ENCODE data around the gene DNAJC4. TPM values are rescaled to one million over a fixed set of nuclear protein-coding genes. Genes with fewer than 3 reads are reported as not detected.

Gene DNAJC4
- total and polyA plus RNA-seq, 9 of the 15 experiments (the other 6 are each of a cell fraction or from before 2014, with no cell fraction given), result 4.0 to 32.6 (median 19.9) TPM

DNA sequence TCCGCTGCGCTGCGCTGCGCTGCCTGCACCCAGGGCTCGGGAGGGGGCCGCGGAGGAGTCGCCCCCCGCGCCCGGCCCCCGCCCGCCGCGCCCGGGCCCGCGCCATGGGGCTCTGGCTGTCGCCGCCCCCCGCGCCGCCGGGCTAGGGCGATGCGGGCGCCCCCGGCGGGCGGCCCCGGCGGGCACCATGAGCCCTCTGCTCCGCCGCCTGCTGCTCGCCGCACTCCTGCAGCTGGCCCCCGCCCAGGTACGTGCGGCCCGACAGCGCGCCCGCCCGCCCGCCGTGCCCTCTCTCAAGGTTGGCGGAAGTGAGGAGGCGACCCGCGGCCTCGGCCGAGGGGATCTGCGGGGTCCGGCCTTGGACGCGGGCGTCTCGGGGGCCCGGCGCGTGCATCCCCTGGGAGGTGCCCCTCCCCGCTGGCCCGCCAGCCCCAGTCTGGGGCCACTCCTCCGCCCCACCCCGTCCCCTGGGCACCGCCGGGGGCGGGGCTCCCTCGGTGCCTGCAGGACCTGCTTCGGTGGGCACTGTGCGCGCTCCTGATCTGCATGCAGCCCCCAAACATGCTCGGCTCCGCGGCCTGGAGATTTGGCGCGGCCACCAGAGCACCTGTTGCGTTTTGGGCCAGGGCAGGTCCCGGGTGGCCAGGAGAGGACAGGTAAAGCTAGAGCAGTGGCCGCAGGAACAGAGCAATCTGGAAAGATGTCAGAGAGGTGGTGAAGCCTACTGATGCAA, 4.5 kb downstream of the DNAJC4 start:
- no peak for FAIRE-seq
- peak overlapping the region; percentile 62; the same call in 1 of the 3 replicates for H3K27ac ChIP-seq (ENCODE audit: extremely low read depth, low read depth, low read length)
- TF ChIP-seq TCF7 (IDR thresholded peaks at IDR 0.05; ENCODE audit: borderline replicate concordance) (no peak), YY1 (IDR thresholded peaks at IDR 0.05; ENCODE audit: borderline replicate concordance in 1 of 3, control insufficient read depth in 1 of 3, extremely low read depth in 1 of 3, insufficient read depth in 3 of 3, insufficient read length in 1 of 3, insufficient replicate concordance in 2 of 3, low read depth in 1 of 3, low read length in 2 of 3) (peak in 2 of 3 experiments; percentile 25 to 39), DIDO1 (tag; IDR thresholded peaks at IDR 0.05; ENCODE audit: low read depth) (no peak), TAF9B (IDR thresholded peaks at IDR 0.05; ENCODE audit: partially characterized antibody) (no peak), MECOM (CRISPR knock-in tag; IDR thresholded peaks at IDR 0.05) (no peak), KAT2B (IDR thresholded peaks at IDR 0.05; ENCODE audit: low read depth, low read length) (no peak), NRF1 (conservative IDR thresholded peaks at IDR 0.05 in 1 of 2, IDR thresholded peaks at IDR 0.05 in 1 of 2) (no peak), CBX8 (IDR thresholded peaks at IDR 0.05; ENCODE audit: borderline replicate concordance, extremely low read depth, low read depth, low read length, poor library complexity, severe bottlenecking) (no peak), RAD51 (IDR thresholded peaks at IDR 0.05; ENCODE audit: borderline replicate concordance, low read depth) (no peak)
- TF ChIP-seq, protein P1, sequence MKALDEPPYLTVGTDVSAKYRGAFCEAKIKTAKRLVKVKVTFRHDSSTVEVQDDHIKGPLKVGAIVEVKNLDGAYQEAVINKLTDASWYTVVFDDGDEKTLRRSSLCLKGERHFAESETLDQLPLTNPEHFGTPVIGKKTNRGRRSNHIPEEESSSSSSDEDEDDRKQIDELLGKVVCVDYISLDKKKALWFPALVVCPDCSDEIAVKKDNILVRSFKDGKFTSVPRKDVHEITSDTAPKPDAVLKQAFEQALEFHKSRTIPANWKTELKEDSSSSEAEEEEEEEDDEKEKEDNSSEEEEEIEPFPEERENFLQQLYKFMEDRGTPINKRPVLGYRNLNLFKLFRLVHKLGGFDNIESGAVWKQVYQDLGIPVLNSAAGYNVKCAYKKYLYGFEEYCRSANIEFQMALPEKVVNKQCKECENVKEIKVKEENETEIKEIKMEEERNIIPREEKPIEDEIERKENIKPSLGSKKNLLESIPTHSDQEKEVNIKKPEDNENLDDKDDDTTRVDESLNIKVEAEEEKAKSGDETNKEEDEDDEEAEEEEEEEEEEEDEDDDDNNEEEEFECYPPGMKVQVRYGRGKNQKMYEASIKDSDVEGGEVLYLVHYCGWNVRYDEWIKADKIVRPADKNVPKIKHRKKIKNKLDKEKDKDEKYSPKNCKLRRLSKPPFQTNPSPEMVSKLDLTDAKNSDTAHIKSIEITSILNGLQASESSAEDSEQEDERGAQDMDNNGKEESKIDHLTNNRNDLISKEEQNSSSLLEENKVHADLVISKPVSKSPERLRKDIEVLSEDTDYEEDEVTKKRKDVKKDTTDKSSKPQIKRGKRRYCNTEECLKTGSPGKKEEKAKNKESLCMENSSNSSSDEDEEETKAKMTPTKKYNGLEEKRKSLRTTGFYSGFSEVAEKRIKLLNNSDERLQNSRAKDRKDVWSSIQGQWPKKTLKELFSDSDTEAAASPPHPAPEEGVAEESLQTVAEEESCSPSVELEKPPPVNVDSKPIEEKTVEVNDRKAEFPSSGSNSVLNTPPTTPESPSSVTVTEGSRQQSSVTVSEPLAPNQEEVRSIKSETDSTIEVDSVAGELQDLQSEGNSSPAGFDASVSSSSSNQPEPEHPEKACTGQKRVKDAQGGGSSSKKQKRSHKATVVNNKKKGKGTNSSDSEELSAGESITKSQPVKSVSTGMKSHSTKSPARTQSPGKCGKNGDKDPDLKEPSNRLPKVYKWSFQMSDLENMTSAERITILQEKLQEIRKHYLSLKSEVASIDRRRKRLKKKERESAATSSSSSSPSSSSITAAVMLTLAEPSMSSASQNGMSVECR (CRISPR knock-in tag; IDR thresholded peaks at IDR 0.05), result peak; percentile 37; the same call in 1 of the 2 replicates
- TF ChIP-seq, protein P2, sequence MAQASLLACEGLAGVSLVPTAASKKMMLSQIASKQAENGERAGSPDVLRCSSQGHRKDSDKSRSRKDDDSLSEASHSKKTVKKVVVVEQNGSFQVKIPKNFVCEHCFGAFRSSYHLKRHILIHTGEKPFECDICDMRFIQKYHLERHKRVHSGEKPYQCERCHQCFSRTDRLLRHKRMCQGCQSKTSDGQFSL (CRISPR knock-in tag; IDR thresholded peaks at IDR 0.05), result no peak
- TF ChIP-seq, protein P2 (tag; IDR thresholded peaks at IDR 0.05), result 0 out of 4 replicates have a peak, but pooled peaks of 1 of the 2 experiments have one; percentile 57
- TF ChIP-seq, protein P3, sequence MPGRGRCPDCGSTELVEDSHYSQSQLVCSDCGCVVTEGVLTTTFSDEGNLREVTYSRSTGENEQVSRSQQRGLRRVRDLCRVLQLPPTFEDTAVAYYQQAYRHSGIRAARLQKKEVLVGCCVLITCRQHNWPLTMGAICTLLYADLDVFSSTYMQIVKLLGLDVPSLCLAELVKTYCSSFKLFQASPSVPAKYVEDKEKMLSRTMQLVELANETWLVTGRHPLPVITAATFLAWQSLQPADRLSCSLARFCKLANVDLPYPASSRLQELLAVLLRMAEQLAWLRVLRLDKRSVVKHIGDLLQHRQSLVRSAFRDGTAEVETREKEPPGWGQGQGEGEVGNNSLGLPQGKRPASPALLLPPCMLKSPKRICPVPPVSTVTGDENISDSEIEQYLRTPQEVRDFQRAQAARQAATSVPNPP (IDR thresholded peaks at IDR 0.05; ENCODE audit: borderline replicate concordance, insufficient read depth, insufficient read length), result no peak

More for the DNA sequence above, 4.5 kb downstream of the DNAJC4 start:
- DNase-seq (ENCODE audit: extremely low read depth in 1 of 4, low spot score in 3 of 4), result peak in 3 of 4 experiments; percentile 44 to 51 (median 48)
- Histone ChIP-seq H3K79me2 (ENCODE audit: control insufficient read depth, insufficient read depth, low read length) (peaks cover 39% of the 10 kb centered on the region), H3K4me1 (replicated peaks in 1 of 2; ENCODE audit: control insufficient read depth in 2 of 2, insufficient read depth in 2 of 2, low read length in 2 of 2) (peaks cover 34 to 66% of the 10 kb centered on the region in 2 experiments), H3K9ac (ENCODE audit: insufficient read depth in 1 of 2, low read depth in 2 of 2, low read length in 2 of 2) (peak overlapping the region; percentile 38 to 91), H3K36me3 (ENCODE audit: control insufficient read depth, insufficient read depth, low read length) (peaks cover 37% of the 10 kb centered on the region; the same call in 2 of the 3 replicates), H3K9me3 (replicated peaks; ENCODE audit: control insufficient read depth, insufficient read depth, low read depth, low read length) (no peaks in the 10 kb centered on the region), H3K9me1 (ENCODE audit: control insufficient read depth, insufficient read depth, low read length) (no peaks in the 10 kb centered on the region), H3K27me3 (ENCODE audit: control insufficient read depth in 2 of 2, insufficient read depth in 2 of 2, low read length in 2 of 2) (no peaks in the 10 kb centered on the region), H2AFZ (ENCODE audit: low read depth, low read length) (no peak overlapping the region), H4K20me1 (replicated peaks; ENCODE audit: control insufficient read depth, insufficient read depth, low read length) (no peaks in the 10 kb centered on the region), H3K4me3 (peak overlapping the region; percentile 71), H3K4me2 (ENCODE audit: insufficient read depth, low read length) (peak overlapping the region; percentile 88)
- BruUV-seq (replicated peaks), result no TSS peak
- intact Hi-C loops (cut with micrococcal nuclease), result no loop called here
- ChIA-PET POLR2A (interaction anchor here (1.6 to 2.2 kb wide), 2 partner anchors 11 kb away, joined by 3 to 10 read pairs; partner anchors contain the start of gene PPP1R14B), CTCF (ENCODE audit: low intra/inter-chr PET ratio) (no interaction called here)
- ATAC-seq, result peak; percentile 14; the same call in 2 of the 3 replicates
- in situ Hi-C loops (cut with MboI), result no loop called here
- 2% methylated on average over 37 of the region's 80 CpGs for whole genome bisulfite sequencing (ENCODE audit: insufficient coverage, low coverage, missing lambda C conversion rate)
